ENCODE data around the gene BIRC2.

Gene BIRC2

DNA sequence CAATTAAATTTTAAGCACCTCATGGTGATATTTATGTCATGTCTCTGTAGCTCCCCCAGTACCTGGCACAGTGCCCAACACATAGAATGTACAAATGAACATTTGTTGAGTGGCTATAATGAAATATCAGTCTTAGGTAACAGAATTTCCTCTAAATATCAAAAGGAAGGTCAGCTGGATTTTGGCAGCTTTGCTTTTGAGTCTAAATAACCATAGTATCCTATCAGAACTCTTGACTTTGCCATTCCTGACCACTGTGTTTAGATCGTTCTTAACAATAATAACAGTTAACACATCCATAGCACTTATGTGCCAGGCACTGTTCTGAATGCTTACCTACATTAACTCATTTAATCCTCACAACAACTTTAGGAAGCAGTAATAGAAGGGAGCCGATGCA, 79.0 kb downstream of the BIRC2 start:
- H3K27ac ChIP-seq (replicated peaks) = no peak overlapping the region
- DNase-seq (ENCODE audit: low read depth in 1 of 2, low spot score in 1 of 2) = no peak
- TF ChIP-seq, protein P1, sequence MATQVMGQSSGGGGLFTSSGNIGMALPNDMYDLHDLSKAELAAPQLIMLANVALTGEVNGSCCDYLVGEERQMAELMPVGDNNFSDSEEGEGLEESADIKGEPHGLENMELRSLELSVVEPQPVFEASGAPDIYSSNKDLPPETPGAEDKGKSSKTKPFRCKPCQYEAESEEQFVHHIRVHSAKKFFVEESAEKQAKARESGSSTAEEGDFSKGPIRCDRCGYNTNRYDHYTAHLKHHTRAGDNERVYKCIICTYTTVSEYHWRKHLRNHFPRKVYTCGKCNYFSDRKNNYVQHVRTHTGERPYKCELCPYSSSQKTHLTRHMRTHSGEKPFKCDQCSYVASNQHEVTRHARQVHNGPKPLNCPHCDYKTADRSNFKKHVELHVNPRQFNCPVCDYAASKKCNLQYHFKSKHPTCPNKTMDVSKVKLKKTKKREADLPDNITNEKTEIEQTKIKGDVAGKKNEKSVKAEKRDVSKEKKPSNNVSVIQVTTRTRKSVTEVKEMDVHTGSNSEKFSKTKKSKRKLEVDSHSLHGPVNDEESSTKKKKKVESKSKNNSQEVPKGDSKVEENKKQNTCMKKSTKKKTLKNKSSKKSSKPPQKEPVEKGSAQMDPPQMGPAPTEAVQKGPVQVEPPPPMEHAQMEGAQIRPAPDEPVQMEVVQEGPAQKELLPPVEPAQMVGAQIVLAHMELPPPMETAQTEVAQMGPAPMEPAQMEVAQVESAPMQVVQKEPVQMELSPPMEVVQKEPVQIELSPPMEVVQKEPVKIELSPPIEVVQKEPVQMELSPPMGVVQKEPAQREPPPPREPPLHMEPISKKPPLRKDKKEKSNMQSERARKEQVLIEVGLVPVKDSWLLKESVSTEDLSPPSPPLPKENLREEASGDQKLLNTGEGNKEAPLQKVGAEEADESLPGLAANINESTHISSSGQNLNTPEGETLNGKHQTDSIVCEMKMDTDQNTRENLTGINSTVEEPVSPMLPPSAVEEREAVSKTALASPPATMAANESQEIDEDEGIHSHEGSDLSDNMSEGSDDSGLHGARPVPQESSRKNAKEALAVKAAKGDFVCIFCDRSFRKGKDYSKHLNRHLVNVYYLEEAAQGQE (IDR thresholded peaks at IDR 0.05; ENCODE audit: insufficient replicate concordance, low read depth) = no peak
- TF ChIP-seq, protein P2, sequence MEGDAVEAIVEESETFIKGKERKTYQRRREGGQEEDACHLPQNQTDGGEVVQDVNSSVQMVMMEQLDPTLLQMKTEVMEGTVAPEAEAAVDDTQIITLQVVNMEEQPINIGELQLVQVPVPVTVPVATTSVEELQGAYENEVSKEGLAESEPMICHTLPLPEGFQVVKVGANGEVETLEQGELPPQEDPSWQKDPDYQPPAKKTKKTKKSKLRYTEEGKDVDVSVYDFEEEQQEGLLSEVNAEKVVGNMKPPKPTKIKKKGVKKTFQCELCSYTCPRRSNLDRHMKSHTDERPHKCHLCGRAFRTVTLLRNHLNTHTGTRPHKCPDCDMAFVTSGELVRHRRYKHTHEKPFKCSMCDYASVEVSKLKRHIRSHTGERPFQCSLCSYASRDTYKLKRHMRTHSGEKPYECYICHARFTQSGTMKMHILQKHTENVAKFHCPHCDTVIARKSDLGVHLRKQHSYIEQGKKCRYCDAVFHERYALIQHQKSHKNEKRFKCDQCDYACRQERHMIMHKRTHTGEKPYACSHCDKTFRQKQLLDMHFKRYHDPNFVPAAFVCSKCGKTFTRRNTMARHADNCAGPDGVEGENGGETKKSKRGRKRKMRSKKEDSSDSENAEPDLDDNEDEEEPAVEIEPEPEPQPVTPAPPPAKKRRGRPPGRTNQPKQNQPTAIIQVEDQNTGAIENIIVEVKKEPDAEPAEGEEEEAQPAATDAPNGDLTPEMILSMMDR (IDR thresholded peaks at IDR 0.05; ENCODE audit: insufficient read depth, low read length) = no peak
- TF ChIP-seq SPI1 (IDR thresholded peaks at IDR 0.05; ENCODE audit: borderline replicate concordance, low read depth) = no peak
- TF ChIP-seq GABPA (IDR thresholded peaks at IDR 0.05; ENCODE audit: low read depth) = no peak
- no peak for TF ChIP-seq POLR2AphosphoS5 (IDR thresholded peaks at IDR 0.05; ENCODE audit: low read depth)
- H3K4me3 ChIP-seq (replicated peaks; ENCODE audit: insufficient read depth, low read length) = no peak overlapping the region
- H3K27me3 ChIP-seq (ENCODE audit: insufficient read depth, poor library complexity, severe bottlenecking) = no peaks in the 10 kb centered on the region

DNA sequence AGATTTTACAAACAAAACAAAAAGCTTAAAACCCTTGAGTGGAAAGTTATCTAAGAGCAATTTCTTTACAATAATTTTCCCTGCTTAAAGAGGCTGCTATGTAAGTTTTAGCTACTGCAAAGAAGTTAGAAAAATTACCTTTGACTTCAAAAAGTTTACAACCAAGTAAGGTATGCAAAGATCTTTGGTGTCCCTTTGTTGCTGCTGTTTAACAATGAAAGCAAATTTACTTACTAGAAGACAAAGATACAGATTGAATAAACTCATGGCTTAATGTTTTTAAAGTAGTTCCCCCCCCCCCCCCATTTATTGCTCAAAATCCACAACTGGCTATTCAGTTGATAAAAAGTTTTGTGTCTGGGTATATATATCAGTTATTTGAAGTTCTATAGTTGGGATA, 79.6 kb downstream of the BIRC2 start:
- DNase-seq (ENCODE audit: low read depth in 1 of 2, low spot score in 1 of 2) = no peak
- H3K4me3 ChIP-seq (replicated peaks; ENCODE audit: insufficient read depth, low read length) = no peak overlapping the region
- no peak overlapping the region for H3K27ac ChIP-seq (replicated peaks)
- H3K27me3 ChIP-seq (ENCODE audit: insufficient read depth, poor library complexity, severe bottlenecking) = no peaks in the 10 kb centered on the region
- TF ChIP-seq, protein P1 (IDR thresholded peaks at IDR 0.05; ENCODE audit: insufficient replicate concordance, low read depth) = no peak
- no peak for TF ChIP-seq POLR2AphosphoS5 (IDR thresholded peaks at IDR 0.05; ENCODE audit: low read depth)
- TF ChIP-seq SPI1 (IDR thresholded peaks at IDR 0.05; ENCODE audit: borderline replicate concordance, low read depth) = no peak
- TF ChIP-seq, protein P2 (IDR thresholded peaks at IDR 0.05; ENCODE audit: insufficient read depth, low read length) = no peak
- TF ChIP-seq GABPA (IDR thresholded peaks at IDR 0.05; ENCODE audit: low read depth) = no peak

DNA sequence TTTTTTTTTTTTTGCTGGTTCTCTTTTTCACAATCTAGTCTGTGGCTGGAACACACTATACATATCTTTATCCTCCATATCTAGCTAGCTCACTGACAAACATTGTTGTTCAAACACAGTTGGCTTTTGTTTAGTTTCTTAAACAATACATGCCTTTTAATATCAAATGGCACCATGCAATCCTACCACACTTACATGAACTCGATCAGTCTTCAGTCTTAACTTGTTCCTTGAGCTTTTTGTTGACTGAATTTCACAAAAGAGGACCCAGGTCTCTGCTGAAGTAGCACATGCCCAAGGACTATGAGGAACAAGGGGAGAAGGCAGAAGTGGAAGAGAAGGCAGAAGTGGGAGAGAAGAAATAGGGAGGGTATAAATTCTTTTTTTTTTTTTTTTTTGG, 80.1 kb downstream of the BIRC2 start:
- no peak overlapping the region for H3K4me3 ChIP-seq (replicated peaks; ENCODE audit: insufficient read depth, low read length)
- no peaks in the 10 kb centered on the region for H3K27me3 ChIP-seq (ENCODE audit: insufficient read depth, poor library complexity, severe bottlenecking)
- peak in 1 of 2 experiments; percentile 63 for DNase-seq (ENCODE audit: low read depth in 1 of 2, low spot score in 1 of 2)
- H3K27ac ChIP-seq (replicated peaks) = peak overlapping the region; percentile 19
- TF ChIP-seq SPI1 (IDR thresholded peaks at IDR 0.05; ENCODE audit: borderline replicate concordance, low read depth) (peak; percentile 68; the same call in 1 of the 2 replicates), GABPA (IDR thresholded peaks at IDR 0.05; ENCODE audit: low read depth) (no peak), POLR2AphosphoS5 (IDR thresholded peaks at IDR 0.05; ENCODE audit: low read depth) (no peak)
- TF ChIP-seq, protein P1 (IDR thresholded peaks at IDR 0.05; ENCODE audit: insufficient replicate concordance, low read depth) = no peak
- TF ChIP-seq, protein P2 (IDR thresholded peaks at IDR 0.05; ENCODE audit: insufficient read depth, low read length) = no peak
